GM18520 (cell line): ENCODE data around the gene PEX11B.

Source experiments
- ATAC-seq: cut with Tn5 transposase; IDR thresholded peaks from one replicate; pipeline ENCODE4 v1.9.1; 2021; ENCODE audit not compliant: unreplicated experiment

Gene PEX11B, protein sequence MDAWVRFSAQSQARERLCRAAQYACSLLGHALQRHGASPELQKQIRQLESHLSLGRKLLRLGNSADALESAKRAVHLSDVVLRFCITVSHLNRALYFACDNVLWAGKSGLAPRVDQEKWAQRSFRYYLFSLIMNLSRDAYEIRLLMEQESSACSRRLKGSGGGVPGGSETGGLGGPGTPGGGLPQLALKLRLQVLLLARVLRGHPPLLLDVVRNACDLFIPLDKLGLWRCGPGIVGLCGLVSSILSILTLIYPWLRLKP

DNA sequence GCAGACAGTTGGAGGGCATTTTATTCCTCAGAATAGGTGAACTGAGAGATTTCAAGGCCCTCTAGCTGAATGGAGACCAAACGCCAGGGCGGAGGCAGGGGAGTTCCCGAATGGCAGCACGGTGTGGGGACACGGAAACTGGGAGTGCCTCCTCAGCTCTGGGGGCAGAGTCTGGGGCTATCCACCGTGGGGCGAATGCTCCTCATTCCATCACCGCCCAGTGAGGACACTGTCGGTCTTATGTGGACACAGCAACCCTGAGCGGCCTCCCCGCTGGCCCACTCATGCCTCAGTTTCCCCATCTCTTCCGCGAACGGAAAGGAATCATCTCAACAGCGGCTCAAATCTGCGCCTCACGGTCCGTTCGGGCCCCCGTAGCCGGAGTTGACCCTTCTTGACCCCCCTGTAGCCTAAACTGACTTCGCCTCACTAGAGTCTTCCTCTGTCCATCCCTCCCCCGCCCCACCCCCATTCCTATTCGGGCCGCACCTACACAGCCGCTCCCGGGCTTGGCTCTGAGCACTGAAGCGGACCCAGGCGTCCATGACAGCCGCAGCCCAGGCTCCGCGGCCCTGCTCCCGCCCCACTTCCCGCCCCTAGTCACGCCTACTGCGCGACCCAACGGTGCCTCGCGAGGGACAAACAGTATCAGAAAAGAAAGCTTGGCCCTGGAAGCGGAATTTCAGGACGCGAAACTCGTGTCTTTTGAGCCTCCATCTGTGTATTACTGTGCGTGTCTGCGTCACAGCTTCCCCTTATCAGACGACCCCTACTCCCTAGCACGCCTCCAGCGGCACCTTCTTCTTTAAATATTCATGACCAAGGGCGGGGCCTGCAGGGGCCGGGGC, at the start of gene PEX11B:
PEX11B (minus strand) TSS at position 574 of the 848 bp plus-strand sequence; CDS start at position 545, 29 bp downstream.
- ATAC-seq = peak; percentile 73

DNA sequence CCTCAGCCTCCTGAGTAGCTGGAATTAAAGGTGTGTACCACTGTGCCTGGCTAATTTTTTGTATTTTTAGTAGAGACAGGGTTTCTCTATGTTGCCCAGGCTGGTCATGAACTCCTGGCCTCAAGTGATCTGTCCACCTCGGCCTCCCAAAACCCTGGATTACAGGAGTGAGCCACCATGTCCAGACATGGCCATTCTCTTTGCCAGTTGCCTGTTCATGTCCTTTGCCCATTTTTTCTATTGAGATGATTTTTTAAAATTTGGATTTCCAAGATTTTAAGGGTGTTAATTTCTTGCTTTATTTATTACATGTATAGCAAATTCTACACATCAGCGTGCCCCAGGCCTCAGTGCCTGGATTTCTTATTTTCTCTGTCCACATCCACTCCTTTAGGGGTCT, 48.8 kb upstream of the PEX11B start:
- no peak for ATAC-seq

- no peak for ATAC-seq
Observed at GRCh38 chr1:145965119-145965744, 46.7 kb upstream of the PEX11B start.

- peak; percentile 92 for ATAC-seq
Observed at GRCh38 chr1:145964328-145965118, 46.0 kb upstream of the PEX11B start, which contains the start of the genes ANKRD34A and POLR3GL. Gene ANKRD34A, minus strand, starts transcription at chr1:145964575. Its CDS starts 2,816 bp downstream, at chr1:145961759. Gene POLR3GL, plus strand, starts transcription at chr1:145964690. Its CDS starts 10,176 bp downstream, at chr1:145974866.

DNA sequence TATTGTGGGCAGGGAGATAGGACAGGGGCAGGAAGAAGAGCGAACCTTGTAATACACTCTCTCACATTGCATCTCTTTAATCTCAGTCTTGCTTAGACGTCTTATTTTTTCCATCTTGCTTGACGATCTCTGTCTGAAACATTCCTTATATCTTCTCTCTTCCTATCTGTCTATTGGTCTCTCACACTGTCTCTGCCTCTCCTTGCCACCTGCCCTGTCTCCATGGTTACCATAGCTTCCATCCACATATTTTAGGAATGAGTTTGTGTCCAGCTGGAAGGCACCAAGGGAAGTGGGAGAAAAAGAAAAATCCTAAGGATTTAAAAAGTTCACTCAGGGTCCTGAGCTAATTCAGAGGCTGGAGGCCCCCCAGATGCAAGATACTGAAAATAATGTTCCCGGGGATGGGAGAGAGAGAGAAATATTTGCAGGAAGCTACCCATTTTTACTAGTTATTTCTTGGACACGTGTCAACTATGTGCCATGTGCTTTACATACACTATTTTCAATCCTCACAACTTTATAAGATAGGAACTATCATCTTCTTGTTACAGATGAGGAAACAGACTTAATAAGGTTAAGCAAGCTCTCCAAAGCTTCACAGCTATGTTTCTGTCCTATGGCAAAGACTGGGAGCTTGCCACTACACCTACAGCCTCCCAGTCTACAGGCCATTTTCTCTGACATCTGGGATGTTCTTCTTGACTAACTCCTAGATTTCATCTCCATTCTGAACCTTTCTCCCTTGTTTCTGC, 44.9 kb upstream of the PEX11B start:
- ATAC-seq = no peak

DNA sequence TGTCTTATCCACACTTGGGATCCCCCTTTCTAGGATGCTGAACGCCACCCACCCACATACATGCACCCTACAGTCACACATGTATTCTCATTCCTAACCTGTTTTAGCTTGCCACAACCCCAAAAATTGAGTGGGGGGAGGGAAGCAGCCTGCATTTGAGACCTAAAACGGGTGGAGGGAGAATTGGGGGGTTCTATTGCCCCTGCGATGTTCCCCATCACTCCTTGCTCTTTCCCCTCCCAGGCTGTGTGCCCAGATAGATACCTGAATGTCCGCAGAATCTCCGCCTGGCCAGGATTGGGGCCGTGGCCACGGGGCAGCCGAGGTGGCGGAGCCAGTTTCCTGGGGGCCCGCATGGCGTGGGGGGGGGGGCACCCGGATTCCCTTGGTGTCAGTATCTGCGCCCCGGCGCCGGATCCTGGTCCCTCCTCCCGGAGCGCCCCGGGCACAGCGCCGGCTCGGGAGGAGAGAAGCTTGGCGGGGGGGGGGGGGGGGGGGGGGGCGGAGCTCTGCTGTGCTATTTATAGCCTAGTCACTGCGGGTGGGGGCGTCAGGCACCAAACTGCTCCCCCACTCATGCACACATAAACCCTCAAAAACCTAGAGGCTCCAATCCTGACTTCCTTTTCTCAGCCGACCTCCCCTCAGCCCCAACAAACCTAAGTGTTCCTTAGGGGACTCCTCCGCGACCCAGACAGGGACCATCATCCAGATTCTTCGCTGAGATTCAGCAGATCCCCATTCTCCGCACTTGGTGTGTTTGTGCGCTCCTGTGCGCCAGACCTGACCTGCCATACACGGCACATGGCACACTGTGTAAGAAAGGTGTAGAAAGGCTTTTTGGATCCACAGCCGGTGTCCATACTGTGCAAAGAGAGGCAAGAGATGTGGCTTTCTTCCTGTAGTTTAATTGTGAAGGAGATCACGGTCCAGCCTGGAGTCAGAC, 43.9 kb upstream of the PEX11B start:
- ATAC-seq = no peak

DNA sequence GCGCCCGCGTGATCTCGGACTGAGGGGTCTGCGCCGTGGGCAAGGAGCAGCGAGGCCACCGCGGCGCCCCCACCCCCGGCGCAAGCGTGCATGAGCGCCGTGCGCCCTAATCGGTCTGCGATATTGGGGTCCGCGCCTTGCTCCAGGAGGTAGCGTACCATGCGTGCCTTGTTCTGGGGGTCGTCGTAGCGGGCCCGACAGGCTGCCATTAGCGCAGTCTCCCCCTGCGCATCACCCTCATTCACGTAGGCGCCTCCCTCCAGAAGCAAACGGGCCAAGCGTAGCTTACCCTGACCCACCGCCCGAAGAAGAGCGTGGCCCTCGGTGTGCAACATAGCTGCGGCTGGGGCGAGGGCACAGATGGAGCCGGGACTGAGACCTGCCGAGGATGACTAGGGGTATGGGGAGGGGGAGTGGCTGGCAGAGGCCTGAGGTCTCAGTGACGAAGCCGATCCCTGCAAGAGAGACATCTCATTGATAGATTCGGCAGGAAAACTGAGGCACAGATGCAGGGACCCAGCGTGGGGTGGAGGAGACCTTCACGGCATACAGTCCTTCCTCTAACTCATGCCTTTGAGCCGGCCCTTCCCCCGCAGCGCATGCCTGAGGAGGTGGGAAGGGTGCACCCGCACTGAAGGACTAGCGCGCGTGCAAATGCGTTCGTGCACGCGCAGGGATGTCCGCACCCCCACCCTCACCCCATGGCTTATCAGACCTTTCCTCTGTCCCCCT, 43.1 kb upstream of the PEX11B start:
- no peak for ATAC-seq

GRCh38 chr1:145961109-145961424, 42.5 kb upstream of the PEX11B start:
- ATAC-seq = no peak

DNA sequence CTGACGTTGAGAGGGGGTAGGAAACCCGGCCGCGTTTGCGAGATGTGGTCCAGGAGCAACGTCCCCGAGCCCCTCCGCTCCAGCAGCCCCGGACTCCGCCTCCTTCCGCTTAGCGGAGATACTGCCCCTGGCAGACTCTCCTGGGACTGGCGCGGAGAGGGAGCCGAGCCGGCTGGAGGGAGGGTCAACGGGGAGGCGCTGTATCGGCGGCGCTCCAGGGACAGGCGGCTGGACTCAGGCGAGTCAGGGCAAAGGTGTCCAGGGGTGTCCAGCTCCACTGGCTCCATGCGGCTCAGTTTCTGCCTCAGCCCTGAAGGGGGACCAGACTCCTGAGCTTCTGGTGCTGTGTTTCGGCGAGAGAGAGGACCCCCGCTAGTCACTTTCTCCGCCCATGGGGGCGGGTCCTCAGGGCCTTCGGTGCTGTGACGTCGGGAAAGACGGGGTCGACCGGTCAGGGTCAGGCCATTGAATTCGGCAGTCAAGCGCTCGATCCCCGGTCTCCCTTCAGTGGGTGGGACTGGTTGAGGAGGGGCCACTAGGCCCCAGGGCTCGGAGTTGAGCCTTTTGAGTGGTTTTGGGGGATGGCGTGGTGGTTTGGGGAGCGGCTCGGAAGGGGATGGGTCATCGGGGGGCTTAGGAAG, 42.1 kb upstream of the PEX11B start:
- no peak for ATAC-seq

DNA sequence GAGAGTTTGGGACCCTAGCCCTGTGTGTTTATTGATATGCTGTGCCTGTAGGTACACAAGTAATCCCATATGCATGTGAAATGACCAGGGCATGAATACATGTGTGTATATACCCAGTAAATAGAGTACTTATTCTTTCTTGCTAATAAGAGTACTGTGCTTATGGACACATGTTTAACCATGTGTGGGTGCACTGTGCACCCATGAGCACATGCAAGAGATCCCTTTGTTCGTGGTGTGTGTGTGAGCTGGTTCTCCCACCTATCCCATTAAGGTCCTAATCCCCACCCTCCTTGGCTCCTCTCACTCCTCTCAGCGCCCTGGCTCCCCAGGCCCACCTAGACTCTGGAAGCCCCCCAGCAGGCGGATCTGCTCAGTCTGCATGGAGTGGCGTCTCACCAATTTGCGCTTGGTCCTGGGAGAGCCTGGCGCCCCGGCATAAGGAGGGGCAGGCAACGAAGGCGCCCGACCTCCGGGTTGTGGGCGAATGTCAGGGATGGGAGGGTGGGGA, 41.5 kb upstream of the PEX11B start:
- no peak for ATAC-seq

GRCh38 chr1:145959333-145959732, 40.8 kb upstream of the PEX11B start:
- no peak for ATAC-seq

DNA sequence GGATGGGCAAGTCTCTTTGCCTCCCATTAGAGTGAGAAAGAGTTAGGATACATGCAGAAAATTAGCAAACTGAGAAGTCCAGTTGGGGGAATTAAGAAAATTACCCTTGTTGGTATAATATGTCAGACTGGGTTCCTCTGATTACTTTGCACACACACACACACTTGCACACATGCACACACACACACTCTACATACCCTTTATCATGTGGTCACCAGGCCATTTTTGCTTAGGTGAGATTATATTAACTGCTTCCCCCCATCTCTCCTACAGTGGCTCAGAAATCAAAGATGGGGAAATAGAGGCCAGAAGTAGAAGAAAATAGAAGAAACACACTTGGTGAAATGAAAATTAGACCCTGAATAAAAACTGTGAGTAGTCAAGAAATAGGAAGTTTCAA, 40.2 kb upstream of the PEX11B start:
- no peak for ATAC-seq

GRCh38 chr1:145957443-145958319, 39.2 kb upstream of the PEX11B start, which contains the start of gene LIX1L:
Gene LIX1L, minus strand, starts transcription at chr1:145958017. Its CDS starts 90 bp downstream, at chr1:145957927.
- ATAC-seq = peak; percentile 78

- no peak for ATAC-seq
Observed at GRCh38 chr1:145956781-145957442, 38.4 kb upstream of the PEX11B start.

DNA sequence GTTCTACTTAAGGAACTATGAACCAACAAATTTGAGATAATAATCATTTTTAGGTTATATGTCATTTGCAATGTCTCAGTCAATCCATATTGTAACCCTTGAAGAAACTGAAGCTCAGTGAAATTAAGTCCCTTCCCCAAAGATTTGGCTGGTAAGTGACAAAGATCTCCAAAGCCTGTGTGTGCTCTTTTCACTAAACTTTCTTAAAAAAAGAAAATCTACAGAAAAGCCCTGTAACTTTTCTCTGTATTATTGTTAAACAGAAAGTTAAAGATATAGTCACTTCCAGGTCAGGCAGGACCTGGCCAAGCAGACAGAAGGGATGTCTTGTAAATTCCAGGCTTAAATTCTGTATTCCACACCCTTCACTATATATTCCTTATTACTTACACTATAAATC, 37.8 kb upstream of the PEX11B start:
- ATAC-seq = no peak

DNA sequence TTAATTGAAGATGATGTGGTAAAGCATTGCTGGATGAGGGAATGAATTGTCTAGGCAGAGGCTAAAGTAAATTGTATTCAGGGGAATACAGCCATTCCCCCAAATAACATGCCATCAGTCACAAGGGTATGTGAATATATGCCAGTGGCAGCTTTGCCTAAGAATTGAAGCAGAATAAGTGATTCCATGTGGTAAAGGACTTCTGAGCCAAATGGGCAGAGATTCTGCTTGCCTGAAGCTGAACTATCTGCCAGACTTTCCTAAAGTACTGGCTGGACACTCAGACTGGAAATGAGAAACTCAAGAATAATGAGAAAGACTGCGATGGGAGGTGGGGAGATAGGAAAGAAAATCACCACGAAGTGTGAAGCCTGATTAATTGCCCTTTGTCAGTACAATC, 36.9 kb upstream of the PEX11B start:
- no peak for ATAC-seq
